Stimulated activated CD8-positive, alpha-beta memory T cell treated with anti-CD3 and anti-CD28 coated beads, Interleukin-12 subunit alpha, Interleukin-12 subunit beta, amount 100 ng/mL, for 4 hours (primary cell): ENCODE measurements around the gene DLK2.
"Not testable (repeated sequence)": the region's sequence is repeated elsewhere in the genome, so short reads cannot be mapped to it uniquely, and the experiment has no call there.

Experiments
- DNase-seq: peaks from one replicate; pipeline ENCODE4 v3.0.0-alpha.2; 2020; ENCODE audit warnings: low read depth

DLK2 gene

DNA sequence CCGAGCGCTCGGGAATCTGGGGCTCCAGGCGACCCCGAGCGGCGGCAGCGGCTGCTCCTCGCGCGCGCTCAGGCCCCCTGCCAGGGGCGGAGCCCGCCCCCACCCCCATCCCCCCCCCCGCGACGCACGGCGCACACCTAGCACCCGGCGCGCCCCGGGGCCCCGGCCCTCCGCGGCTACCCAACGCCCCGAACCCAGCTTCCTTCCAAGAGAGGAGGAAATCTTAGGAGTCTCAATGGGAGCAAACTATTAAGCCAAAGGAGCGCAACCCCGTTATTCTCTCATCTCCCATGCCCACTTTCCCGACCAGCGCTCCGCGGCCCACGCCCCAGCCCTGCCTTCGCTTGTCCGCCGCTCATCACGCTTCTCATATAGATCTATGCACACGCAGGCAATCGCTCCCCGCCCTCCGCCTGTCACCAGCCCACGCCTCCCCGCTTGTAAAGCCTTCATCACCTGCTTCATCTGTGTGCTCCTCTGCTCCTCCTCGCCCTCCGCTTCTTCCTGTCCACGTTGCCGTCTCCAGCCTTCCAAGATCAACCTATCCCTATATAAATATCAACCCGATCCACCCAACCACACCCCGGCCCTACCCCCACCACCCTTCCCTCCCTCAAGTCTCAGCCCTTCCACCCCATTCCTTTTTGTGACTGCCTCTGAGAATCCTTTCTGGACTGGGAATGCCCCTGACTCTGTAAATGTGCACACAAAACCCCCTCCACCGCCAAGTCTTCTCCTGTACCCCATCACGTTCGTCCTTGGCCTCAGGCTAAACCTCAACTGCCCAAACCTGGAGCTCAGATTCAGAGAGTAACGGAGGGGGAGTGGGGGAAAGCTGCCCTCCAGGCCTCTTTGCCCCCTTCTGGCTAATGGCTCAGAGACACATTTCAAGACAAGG is at the start of gene DLK2:
Gene DLK2 (minus strand): TSS at position 18 of the 898 bp plus-strand sequence. CDS start 723 bp downstream, outside the sequence.
- peak; percentile 45 for DNase-seq

DNA sequence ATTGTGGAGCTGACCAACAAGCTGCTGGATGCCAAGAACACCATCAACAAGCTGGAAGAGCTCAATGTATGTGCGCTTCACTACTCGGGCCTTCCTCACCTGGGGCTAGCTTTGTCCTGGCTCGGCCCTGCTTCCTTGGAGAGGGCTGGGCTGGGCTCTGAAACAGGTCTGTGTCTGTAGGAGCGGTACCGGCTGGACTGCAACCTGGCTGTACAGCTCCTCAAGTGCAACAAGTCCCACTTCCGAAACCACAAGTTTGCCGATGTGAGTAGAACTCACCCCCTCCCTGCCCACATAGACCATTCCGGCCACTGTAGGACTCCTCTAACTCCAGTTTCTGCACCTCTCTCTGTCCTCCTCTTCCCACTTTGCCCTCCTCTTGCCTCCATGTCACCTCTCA is 48.1 kb upstream of the DLK2 start:
- no peak for DNase-seq

- no peak for DNase-seq
Measured at GRCh38 chr6:43502666-43503065, 47.3 kb upstream of the DLK2 start.

DNA sequence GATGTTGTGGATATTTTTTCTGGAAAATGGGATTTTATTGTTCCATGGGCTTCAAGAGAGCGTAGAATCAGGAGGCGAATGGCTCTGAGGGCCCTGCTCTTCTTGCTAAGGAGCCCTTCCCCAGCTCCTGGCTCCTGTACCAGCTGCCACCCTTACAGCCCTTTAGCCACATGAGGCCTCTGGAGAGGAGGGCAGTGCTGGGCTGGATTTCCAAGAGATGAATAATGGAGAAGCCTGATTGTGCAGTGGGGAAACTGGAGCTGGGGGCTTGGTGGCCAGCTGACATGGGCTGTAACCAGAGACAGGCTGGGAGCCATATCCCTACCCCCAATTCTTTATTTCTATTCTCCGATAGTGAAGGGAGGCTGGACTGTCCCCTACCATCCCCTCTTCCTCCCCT is 45.6 kb upstream of the DLK2 start:
- no peak for DNase-seq

- DNase-seq = no peak
Measured at GRCh38 chr6:43499028-43499815, 43.9 kb upstream of the DLK2 start.

DNA sequence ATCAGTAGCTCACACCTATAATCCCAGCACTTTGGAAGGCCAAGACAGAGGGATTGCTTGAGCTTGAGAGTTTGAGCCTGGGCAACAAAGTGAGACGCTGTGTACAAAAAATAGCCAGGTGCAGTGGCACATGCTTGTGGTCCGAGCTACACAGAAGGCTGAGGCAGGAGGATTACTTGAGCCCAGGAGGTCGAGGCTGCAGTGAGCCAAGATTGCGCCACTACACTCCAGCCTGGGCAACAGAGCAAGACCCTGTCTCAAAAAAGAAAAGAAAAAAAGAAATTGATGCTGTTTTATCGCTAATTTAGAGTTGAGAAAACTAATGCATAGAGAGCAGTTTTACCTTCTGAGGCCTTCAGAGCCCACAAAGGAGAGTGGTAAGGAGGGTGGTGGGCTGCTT is 42.9 kb upstream of the DLK2 start:
- not testable (repeated sequence) for DNase-seq

DNA sequence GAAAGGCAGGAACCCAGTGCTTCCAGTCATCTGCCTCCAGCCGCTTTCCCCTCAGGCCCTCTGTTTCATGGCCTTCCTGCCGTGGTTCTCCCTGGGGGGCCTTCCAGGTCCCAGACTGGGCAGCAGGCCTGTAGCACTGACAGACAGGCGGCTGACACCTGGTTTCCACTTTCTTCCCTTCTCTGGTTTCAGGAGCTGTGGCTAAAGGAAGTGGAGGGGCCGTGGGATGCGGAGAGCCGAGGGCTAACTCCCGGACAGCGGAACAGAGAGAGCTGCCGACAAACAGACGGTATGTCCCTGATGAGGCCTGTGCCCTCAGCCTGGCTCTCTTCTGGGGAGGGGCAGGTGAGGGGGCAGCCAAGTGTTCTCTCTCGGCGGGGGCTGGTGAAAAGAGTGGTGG is 42.3 kb upstream of the DLK2 start:
- DNase-seq = no peak

- DNase-seq = no peak
Measured at GRCh38 chr6:43497129-43497396, 41.7 kb upstream of the DLK2 start.

DNA sequence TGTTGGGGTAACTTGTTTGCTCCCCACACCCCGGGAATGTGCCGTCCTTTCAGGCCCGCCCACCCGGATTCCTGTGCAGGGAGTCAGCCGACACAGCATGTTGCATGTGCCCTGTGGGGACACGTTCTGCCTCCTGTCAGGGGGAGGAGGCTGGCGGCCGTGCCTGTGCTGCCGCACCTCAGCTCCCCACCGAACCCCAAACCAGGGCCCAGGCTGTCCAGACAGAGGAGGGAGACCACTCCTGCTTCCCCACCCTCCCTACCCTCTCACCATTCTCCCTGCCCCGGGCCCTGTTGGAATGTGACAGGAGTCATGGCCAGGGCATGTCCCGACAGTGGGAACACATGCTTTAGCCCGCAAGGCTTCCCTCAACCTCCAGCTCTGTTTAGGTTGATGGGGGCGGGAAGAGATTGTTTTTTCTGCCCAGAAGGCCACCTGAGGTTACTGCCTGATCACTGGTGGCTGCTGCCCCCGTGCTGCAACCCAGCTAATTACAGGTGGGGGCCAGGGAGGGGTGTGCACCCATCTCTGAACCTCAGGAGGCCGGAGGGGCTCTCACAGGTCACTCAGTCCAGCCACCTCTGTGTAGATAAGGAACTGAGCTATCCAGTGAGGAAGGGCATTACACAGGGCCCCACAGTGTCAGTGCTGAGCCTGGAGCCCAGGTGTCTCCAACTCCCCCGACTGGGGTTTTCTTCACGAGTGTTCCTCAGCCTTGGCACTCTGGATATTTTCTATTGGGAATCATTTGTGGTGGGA is 41.2 kb upstream of the DLK2 start:
- no peak for DNase-seq

DNA sequence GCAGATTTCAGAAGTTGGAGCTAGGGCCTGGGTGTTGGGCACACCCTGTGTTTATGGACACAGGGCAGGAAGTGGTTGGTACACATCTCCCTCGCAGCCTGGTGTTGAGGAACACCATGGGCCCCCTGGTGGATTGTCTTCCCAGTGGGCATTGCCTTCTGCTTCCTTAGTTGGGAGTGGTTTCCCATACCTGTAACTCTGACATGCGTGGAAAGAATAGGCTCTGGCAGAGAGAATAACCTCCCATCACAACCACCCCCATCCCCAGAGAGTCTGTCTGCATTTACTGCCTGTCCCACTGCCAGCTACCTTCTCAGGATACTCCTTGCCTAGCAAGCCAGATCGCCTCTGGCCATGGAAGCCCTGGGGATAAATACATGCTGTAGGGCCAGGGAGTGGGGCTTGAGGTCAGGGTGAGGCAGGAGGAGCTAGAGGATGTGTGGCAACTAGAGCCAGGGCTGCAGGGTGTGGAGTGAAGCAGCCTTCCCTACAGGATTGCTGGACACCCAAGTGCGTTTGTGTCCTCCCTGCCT is 40.1 kb upstream of the DLK2 start:
- DNase-seq = no peak

DNA sequence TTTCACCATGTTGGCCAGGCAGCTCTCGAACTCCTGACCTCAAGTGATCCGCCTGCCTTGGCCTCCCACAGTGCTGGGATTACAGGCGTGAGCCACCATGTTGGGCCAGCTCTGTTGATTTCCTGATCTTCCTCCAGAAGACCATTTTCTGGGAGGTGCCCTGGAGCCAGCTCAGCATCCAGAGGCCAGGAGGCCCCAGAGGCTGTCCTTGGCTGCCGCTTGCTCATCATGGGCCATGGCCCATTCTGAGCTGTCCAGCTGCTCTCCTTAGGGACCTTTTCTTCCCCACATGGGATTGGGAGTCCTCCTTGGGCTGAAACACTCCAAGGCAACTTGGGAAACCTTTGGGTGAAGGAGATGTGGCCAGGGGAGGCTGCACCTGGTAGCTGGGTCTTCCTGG is 39.4 kb upstream of the DLK2 start:
- DNase-seq = no peak

- no peak for DNase-seq
Measured at GRCh38 chr6:43494321-43494720, 39.0 kb upstream of the DLK2 start.

- DNase-seq = no peak
Measured at GRCh38 chr6:43493833-43494232, 38.5 kb upstream of the DLK2 start.

DNA sequence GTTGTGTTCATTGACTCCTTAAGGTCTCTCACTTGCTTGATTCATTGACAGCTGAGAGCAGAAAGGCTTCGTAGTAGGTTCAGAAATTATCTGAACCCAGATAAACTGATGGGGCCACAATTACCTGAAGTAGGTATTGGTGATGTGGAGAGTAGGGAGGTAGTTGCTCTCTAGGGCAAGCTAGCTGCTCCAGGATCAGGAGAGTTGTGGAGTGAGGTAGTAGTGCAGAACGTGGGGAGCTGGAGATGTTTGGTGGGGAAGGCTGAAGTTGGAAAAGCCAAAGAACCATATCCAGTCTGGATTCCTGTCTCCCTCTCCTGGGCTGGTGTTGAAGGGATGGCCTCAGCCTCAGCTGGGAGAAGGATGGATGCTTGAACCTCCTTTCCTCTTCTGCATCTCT is 37.9 kb upstream of the DLK2 start:
- no peak for DNase-seq

DNA sequence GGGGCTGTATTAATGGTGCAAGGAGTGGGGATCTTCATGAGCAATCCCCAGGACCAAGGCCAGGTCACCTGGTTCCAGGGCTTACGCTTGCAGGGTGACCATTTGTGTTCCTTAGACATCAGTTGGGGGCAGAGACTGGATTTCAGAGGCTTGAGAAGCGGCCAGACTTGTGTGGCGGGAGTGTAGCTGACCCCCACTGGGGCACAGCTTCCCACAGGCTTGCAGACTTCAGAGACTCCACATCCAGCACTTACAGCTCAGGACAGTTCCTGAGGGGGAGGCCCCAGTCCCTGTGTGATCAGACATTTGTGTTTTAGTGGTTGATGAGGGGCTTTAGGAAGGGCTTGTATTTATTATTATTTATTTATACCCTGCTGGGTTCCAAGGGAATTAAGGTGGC is 37.3 kb upstream of the DLK2 start:
- no peak for DNase-seq

- DNase-seq = no peak
Measured at GRCh38 chr6:43491750-43492661, 36.7 kb upstream of the DLK2 start.

DNA sequence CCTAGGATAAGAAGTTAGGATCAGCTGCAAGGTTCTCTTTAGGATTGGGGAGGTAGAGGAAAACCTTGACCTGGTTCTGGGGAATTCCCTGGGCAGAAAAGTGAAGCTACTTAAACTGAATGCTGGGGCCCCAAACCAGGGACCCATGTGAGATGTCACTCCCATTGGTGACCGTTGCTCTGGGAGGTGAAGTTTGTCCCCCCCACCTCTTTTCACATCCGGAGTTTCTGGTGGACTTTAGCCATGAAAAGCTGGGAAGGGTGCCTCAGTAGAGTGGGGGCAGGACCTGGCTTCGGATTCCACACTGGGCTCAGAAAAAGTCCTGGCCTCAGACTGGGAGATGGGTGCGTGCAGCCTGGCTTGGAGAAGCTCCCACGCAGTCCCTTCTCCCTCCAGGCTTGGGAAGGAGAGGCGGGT is 35.2 kb upstream of the DLK2 start:
- DNase-seq = no peak

DNA sequence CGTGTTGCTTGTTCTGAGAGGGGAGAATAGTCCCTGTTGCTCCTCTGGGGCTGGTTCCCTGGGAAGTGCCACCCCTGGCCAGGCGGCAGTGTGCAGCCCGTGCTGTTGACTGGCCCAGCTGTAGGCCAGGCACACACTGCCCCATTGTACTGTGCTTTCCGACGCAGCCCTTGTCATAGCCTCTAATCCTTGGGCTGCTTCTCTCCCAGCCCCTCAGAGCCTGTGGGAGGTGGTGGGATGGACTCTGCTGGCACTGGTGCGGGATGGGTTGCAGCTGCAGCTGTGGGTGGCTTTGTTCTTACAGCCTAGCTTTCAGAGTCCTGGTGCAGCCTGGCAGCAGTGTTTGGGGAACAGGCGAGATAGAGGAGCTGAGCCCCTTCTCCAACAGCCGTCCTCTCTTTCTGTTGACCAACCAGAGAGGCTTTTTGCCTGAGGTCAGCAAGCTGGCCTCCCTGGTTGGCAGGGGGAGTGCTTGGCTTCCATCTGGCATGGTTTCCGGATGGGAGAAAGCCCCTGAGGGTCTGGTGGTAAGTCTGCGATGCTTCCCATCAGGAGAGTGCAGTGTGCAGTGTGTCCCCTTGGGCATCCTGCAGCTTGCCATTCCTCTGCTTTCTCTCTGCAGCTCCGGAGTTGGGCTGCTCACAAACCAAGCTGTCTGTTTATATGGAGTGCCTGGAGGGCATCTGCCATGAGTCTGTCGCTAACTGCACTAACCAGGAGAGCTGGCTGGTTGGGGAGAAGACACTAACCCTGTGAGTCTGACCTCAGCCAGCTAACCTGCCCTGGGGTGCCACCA is 34.1 kb upstream of the DLK2 start:
- no peak for DNase-seq

DNA sequence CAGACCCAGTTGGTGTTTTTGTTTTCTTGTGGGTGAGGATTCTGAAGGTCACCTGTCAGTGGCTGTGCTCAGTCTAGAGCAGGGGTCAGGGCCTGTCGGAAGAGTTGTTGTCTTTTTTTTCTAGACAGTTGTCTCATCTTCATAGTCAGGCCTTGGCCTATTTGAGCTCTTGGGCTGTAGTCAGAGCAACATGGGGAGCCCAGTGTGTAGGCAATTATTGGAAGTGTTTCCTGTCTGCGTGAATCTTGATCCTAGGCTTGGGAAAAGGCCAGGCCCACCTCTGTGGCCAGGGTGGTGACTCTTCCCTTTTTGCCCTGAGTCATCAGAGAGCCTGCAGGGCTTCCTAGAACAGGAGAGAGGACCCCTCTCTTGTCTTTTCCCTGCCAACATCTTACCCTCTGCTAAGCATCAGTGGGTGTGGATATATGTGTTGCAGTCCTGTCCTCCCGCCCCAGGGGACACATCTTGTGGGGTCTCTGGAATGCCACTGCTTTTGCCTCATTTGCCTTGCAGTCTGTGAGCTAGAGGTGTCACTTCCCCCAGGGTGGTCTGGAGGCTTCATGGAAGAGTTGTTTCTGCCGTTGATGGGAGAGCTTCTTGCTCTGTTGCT is 33.4 kb upstream of the DLK2 start:
- DNase-seq = no peak

GRCh38 chr6:43481591-43482236 is 26.4 kb upstream of the DLK2 start:
- DNase-seq = no peak
